Measurements from ENCODE around the gene OR2A1.
"Not testable (repeated sequence)": the region's sequence is repeated elsewhere in the genome, so short reads cannot be mapped to it uniquely, and the experiment has no call there.

Gene OR2A1

DNA sequence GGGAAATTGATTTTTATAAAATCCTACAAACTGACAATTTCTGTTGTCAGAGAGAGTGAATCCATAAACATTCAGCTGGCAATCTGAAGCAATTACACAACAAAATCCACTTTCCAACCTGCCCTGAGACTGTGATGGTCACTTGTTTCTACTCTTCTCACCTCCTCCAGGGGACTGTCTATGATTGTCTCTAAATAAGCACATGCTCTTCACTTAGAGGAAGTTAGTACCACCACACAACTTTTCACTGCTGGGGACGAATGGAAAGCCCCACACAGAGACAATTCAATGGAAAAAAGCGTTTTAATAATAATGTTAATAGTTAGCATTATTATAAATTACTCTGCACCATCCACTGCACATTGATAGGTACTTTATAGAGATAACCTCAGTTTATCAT is 7.3 kb downstream of the OR2A1 start:
- DNase-seq (ENCODE audit: low read depth), result not testable (repeated sequence)

DNA sequence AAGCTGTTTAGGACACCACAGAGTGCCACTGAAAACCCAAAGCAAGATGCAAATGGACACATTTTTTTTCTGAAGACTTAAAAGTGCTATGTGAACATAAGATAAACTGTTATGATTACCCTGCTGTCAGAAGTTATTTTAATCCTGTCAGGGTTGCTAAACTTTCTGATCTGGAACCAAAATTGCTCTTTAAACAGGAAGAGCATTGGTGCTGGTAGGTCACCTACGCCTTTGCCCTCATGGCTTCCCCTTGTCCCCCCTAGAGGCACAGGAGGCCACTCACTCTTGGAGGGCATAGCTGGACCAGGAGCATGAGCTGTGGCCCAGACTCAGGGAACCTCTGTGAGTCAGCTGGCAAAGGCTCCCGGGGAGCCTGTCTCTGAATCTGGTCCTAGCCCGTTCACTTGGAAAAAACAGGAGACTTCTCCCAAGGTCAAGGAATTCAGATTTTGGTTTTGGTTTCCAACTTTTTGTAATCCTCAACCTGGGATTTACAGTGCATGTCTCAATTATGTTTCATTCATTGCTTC is 9.5 kb downstream of the OR2A1 start:
- not testable (repeated sequence) for DNase-seq (ENCODE audit: low read depth); H3K4me3 ChIP-seq (replicated peaks; ENCODE audit: low read depth, low read length)

More for the DNA sequence above, 7.3 kb downstream of the OR2A1 start:
- not testable (repeated sequence) for H3K4me3 ChIP-seq (replicated peaks; ENCODE audit: low read depth, low read length)

DNA sequence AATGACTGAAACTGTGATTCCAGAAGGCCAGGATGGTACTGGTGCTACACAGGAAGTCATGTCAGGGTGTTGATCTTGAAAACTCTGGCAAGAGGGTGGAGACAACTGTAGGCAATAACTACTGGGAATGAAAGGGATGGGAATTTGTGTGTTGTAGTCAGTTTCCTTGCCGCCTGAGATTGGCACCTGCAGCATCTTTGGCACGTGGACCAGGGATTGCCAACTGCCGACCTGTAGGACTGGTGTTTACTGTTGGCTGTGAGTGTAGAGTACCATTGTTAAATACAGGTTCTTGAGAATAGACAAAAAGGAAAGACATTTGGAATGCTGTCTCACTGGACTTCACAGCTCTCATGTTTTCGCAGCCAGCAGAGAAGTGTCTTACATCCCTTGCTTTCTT is 11.1 kb downstream of the OR2A1 start:
- DNase-seq (ENCODE audit: low read depth); H3K4me3 ChIP-seq (replicated peaks; ENCODE audit: low read depth, low read length): not testable (repeated sequence)

DNA sequence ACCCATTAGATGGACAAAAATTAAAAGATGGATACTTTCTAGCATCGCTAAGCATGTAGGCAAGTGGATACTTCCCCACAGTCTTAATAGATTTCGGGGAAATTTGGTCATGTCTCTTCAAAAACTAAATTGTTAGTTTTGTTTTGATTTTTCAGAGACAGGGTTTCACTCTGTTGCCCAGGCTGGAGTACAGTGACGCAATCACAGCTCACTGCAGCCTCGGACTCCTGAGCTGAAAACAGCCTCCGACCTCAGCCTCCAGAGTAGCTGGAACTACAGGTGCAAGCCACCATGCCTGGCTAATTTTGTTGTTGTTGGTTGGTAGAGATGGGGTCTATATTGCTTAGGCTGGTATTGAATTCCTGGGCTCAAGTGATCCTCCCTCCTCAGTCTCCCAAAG is 13.6 kb downstream of the OR2A1 start:
- DNase-seq (ENCODE audit: low read depth), result not testable (repeated sequence)

GRCh38 chr7:144330044-144330443 is 17.8 kb downstream of the OR2A1 start:
- not testable (repeated sequence) for H3K4me3 ChIP-seq (replicated peaks; ENCODE audit: low read depth, low read length); DNase-seq (ENCODE audit: low read depth)

More for the DNA sequence above, 13.6 kb downstream of the OR2A1 start:
- not testable (repeated sequence) for H3K4me3 ChIP-seq (replicated peaks; ENCODE audit: low read depth, low read length)

- not testable (repeated sequence) for DNase-seq (ENCODE audit: low read depth); H3K4me3 ChIP-seq (replicated peaks; ENCODE audit: low read depth, low read length)
These were observed 19.2 kb downstream of the OR2A1 start for GRCh38 chr7:144331221-144331995.

- H3K4me3 ChIP-seq (replicated peaks; ENCODE audit: low read depth, low read length); DNase-seq (ENCODE audit: low read depth): not testable (repeated sequence)
These were observed 19.7 kb downstream of the OR2A1 start for GRCh38 chr7:144331996-144332288.

DNA sequence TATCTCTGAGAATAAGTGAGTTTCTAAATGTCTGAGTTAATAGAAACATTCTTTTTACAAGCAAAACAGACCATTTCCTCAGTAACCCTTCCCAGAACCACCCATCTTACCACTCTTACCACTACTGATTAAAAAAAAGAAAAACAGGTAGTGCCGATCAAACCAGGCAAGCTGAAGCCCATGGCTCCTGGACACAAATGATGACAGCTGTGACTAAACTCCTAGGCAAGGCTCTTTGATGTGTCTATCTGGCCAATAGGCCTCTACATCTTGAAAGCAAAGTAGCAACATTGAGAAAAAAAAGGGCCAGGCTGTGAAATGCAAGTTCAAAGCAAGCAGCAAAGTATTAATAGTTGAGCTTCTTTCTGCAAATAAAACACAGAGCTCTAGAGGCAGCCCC is 36.4 kb downstream of the OR2A1 start:
- not testable (repeated sequence) for H3K4me3 ChIP-seq (replicated peaks; ENCODE audit: low read depth, low read length); DNase-seq (ENCODE audit: low read depth)

- H3K4me3 ChIP-seq (replicated peaks; ENCODE audit: low read depth, low read length); DNase-seq (ENCODE audit: low read depth): not testable (repeated sequence)
These were observed 39.4 kb downstream of the OR2A1 start for GRCh38 chr7:144351667-144352066.

- peak within 1 kb of the TSS; percentile 43 for H3K4me3 ChIP-seq (replicated peaks; ENCODE audit: low read depth, low read length)
These were observed 43.1 kb downstream of the OR2A1 start, which contains the start of gene ARHGEF5 for GRCh38 chr7:144355176-144355822. Gene ARHGEF5, plus strand, starts transcription at chr7:144355402. Its CDS starts 7,268 bp downstream, at chr7:144362670.

DNA sequence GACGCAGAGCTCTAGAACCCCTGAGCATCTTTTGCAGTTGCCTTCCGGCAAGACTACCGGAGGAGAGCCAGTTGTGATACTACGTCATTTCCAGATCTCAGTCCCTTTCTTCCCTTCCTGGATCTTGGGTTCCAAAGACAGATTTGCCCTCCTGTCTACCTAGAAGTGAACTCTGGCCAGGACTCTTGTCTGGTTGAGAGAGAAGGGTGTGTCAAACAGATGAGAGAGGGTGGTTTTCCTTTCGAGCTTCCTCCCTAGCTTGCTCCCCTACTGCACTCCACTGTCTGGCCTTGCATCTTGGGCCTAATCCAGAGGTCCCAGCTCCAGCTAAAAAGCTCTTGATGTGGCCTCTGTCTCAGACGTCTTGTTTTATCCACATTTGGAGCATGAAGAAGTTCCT is 44.0 kb downstream of the OR2A1 start:
- DNase-seq (ENCODE audit: low read depth), result not testable (repeated sequence)

More at GRCh38 chr7:144355176-144355822, 43.1 kb downstream of the OR2A1 start, which contains the start of gene ARHGEF5:
- not testable (repeated sequence) for DNase-seq (ENCODE audit: low read depth)

GRCh38 chr7:144356860-144357259 is 44.6 kb downstream of the OR2A1 start:
- DNase-seq (ENCODE audit: low read depth); H3K4me3 ChIP-seq (replicated peaks; ENCODE audit: low read depth, low read length): not testable (repeated sequence)

More for the DNA sequence above, 44.0 kb downstream of the OR2A1 start:
- not testable (repeated sequence) for H3K4me3 ChIP-seq (replicated peaks; ENCODE audit: low read depth, low read length)

DNA sequence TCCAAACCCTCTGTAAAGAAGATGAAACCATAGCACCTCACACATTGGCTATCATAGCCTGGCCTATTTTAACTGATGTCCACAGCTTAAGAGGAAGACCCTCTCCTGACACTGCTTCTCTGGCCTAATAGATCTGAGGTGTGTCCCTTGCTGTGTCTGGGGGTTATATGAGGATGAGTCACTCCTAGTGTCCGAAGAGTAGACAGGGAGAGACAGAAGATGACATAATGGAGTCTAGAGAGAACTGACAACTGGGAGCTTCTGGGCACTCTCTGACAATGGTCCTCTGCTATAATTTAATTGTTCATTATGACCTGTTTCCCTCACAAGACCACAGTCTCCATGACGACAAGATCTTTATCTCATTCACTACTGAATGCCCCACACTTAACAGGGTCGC is 49.8 kb downstream of the OR2A1 start:
- DNase-seq (ENCODE audit: low read depth); H3K4me3 ChIP-seq (replicated peaks; ENCODE audit: low read depth, low read length): not testable (repeated sequence)

DNA sequence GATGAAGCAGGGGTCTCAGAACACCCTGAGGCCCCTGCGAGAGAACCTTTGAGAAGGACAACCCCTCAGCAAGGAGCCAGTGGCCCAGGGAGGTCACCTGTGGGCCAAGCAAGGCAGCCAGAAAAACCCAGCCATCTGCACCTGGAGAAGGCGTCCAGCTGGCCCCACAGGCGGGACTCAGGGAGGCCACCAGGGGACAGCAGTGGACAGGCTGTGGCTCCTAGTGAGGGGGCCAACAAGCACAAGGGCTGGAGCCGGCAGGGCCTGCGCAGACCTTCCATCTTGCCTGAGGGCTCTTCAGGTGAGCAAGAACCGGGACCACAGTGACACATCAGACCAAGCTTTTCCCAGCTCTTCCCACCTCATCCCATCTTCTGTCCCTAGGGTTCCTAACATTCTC is 53.3 kb downstream of the OR2A1 start:
- not testable (repeated sequence) for DNase-seq (ENCODE audit: low read depth); H3K4me3 ChIP-seq (replicated peaks; ENCODE audit: low read depth, low read length)

DNA sequence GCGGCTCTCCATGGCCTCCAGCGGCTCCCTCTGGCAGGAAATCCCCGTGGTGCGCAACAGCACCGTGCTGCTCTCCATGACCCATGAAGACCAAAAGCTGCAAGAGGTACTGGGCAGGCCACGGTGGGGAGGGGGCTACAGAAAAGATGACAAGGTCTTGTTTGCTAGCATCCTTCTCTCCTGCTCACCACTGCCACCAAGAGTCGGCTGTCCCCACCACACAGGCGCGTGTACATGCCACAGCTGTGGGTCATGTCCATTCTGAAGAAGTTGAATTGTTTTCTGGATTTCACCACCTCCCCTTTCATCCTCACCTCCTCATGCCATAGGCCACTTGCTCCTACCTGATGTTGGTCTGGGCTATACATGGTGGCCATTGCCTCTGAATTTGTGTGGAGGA is 55.0 kb downstream of the OR2A1 start:
- not testable (repeated sequence) for H3K4me3 ChIP-seq (replicated peaks; ENCODE audit: low read depth, low read length); DNase-seq (ENCODE audit: low read depth)

DNA sequence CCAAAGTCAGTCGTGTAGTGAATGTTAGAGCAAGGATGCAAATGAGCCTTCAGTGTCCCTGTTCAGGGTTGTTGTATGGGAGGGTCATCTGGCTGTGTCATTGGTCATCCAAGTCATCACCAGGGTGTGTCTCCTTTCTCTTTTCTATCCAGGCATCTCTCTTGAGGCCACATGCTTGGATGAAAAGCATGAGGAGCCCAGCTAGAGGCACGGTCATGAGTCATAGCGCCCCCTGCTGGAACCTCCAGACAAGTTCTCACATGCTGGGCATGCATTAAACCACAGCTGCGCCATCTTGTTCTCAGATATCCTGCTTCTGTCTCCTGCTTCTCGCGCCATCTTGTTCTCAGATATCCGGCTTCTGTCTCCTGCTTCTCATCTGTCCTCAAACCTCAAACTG is 57.0 kb downstream of the OR2A1 start:
- DNase-seq (ENCODE audit: low read depth); H3K4me3 ChIP-seq (replicated peaks; ENCODE audit: low read depth, low read length): not testable (repeated sequence)

Measured in fibroblast of pulmonary artery (primary cell).